ENCODE results near the gene CDCA4. TPM values are rescaled to one million over a fixed set of nuclear protein-coding genes. Genes with fewer than 3 reads are reported as not detected.

CDCA4 gene
- total RNA-seq, 1 experiment from 2014 or later = 24.9 TPM

DNA sequence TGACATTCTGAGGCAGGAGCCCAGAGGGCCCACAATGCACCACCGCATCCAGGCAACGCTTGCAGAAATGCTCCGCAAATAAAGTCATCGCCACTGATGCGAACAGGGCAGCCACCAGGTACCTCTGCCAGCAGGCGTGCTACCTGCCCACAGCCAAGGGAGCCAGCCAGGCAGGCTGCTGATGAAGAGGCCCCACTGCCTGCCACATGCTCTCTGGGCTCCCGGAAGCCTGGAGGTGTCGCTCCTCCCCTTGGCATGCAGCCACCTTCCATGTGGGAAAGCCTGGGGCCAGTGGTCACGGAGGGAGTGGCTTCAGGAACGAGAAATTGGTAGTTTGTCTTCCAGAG lies 29.6 kb upstream of the CDCA4 start:
- CTCF ChIA-PET = no interaction called here
- intact Hi-C loops (cut with micrococcal nuclease; ENCODE audit: unreplicated experiment) = loop anchor here (2.0 kb wide), 1 partner anchor 36 kb away; no protein-coding TSS in a partner anchor
- H3K27me3 ChIP-seq (ENCODE audit: insufficient read depth, low read depth) = no peaks in the 10 kb centered on the region
- H3K4me3 ChIP-seq = no peak overlapping the region
- H2AFZ ChIP-seq = no peak overlapping the region
- no peaks in the 10 kb centered on the region for H3K36me3 ChIP-seq (ENCODE audit: low read depth)
- H3K27ac ChIP-seq = no peak overlapping the region
- H3K79me2 ChIP-seq (ENCODE audit: low read depth) = no peaks in the 10 kb centered on the region
- TF ChIP-seq, protein P1, sequence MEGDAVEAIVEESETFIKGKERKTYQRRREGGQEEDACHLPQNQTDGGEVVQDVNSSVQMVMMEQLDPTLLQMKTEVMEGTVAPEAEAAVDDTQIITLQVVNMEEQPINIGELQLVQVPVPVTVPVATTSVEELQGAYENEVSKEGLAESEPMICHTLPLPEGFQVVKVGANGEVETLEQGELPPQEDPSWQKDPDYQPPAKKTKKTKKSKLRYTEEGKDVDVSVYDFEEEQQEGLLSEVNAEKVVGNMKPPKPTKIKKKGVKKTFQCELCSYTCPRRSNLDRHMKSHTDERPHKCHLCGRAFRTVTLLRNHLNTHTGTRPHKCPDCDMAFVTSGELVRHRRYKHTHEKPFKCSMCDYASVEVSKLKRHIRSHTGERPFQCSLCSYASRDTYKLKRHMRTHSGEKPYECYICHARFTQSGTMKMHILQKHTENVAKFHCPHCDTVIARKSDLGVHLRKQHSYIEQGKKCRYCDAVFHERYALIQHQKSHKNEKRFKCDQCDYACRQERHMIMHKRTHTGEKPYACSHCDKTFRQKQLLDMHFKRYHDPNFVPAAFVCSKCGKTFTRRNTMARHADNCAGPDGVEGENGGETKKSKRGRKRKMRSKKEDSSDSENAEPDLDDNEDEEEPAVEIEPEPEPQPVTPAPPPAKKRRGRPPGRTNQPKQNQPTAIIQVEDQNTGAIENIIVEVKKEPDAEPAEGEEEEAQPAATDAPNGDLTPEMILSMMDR (conservative IDR thresholded peaks at IDR 0.05) = no peak
- TF ChIP-seq EZH2 (IDR thresholded peaks at IDR 0.05; ENCODE audit: low read depth) = no peak
- peaks cover 13% of the 10 kb centered on the region; the same call in 1 of the 2 replicates for H3F3A ChIP-seq (ENCODE audit: insufficient read depth, low read depth)
- POLR2A ChIA-PET (ENCODE audit: unreplicated experiment) = no interaction called here
- H3K4me1 ChIP-seq (replicated peaks; ENCODE audit: insufficient read depth) = peaks cover 18% of the 10 kb centered on the region
- no peaks in the 10 kb centered on the region for H3K9me2 ChIP-seq (ENCODE audit: insufficient read depth)
- H3K9me3 ChIP-seq (ENCODE audit: insufficient read depth, low read depth) = no peaks in the 10 kb centered on the region
- H4K20me1 ChIP-seq (ENCODE audit: insufficient read depth) = no peaks in the 10 kb centered on the region
- H3K4me2 ChIP-seq = no peak overlapping the region
- no TSS peak for BruUV-seq (replicated peaks)
- DNase-seq = peak; percentile 72 to 81

DNA sequence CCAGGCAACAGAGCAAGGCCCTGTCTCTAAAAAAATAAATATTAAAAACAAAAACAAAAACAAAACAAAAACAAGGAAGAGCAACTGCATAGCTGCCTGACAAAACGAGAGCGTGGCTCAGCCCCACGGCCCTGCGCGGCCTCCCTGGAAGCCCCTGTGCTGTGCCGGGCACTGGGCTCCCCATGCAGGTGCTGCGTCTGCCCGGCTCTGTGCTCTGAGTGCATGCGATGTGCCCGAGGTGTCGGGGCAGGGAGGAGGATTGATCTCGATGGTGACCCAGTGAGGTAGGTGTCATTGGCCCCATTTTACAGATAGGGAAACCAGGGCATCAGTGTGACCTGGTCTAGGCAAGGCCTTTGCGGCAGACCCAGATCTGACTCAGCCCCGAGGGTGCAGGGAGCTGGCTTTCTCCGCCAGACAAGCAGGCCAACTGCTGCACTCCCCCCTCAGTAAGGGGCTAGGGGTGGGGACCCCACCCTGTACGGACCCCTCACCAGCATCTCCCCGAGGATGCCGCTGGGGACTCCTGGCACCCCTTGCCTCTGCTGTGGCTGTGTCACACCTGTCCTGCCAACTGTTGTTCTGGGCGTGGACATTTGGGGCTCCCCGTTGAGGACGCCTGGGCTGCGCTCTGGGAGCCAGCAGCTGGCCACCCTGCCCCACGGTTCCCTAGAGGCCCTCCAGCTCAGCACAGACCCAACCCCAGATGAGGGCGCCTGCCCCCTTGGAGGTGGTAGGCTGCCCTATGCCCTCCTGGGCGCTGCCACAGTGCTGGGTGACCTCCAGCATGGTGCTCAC lies 29.1 kb upstream of the CDCA4 start:
- ChIA-PET CTCF (no interaction called here), POLR2A (ENCODE audit: unreplicated experiment) (interaction anchor here (0.6 kb wide), 1 partner anchor 76 kb away, joined by 3 read pairs; no protein-coding TSS in a partner anchor)
- intact Hi-C loops (cut with micrococcal nuclease; ENCODE audit: unreplicated experiment) = loop anchor here (2.0 to 5.0 kb wide), 2 partner anchors 37 to 283 kb away; no protein-coding TSS in a partner anchor
- Histone ChIP-seq H3K4me3 (no peak overlapping the region), H3K4me2 (no peak overlapping the region), H2AFZ (no peak overlapping the region), H3K27ac (no peak overlapping the region), H3K4me1 (replicated peaks; ENCODE audit: insufficient read depth) (peaks cover 18% of the 10 kb centered on the region), H3K79me2 (ENCODE audit: low read depth) (no peaks in the 10 kb centered on the region), H3K9me3 (ENCODE audit: insufficient read depth, low read depth) (no peaks in the 10 kb centered on the region), H3K36me3 (ENCODE audit: low read depth) (no peaks in the 10 kb centered on the region), H4K20me1 (ENCODE audit: insufficient read depth) (no peaks in the 10 kb centered on the region), H3K9me2 (ENCODE audit: insufficient read depth) (no peaks in the 10 kb centered on the region), H3F3A (ENCODE audit: insufficient read depth, low read depth) (peaks cover 13% of the 10 kb centered on the region; the same call in 1 of the 2 replicates), H3K27me3 (ENCODE audit: insufficient read depth, low read depth) (no peaks in the 10 kb centered on the region)
- BruUV-seq (replicated peaks) = no TSS peak
- no peak for DNase-seq
- TF ChIP-seq, protein P1 (conservative IDR thresholded peaks at IDR 0.05) = no peak
- TF ChIP-seq EZH2 (IDR thresholded peaks at IDR 0.05; ENCODE audit: low read depth) = no peak

DNA sequence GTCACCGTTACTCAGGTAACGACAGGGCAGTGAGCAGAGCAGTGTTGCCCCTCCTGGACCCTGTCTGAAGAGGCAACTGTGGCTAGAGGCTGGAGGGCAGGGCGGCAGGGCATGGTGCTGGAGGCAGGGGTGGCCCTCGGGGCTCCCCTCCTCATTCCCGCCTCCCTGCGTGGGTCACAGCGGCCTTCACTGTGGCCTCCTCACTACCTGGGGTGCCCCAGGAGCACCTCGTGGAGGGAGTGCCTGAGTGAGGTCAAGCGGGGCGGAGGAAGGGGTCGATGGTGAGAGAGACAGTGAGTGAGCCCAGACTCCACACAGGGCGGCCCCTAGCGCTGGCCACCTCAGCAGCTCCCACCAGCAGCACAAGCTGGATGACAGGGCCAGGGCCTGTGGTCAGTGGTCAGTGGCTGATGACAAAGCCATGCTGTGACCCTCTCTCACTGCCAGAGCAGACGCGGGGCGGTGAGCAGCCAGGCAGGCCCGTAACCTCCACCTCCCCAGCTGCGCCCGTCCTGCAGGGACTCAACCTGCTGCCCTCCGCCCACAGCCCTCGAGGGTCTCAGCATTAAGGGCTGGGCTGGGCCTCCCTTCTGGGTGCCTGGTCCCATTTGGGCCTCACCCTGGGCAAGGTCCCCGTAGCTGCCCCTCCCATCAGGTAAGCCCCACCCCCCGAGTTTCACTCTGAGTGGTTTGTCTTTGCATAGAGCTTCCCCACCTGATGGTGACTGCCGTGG lies 26.6 kb upstream of the CDCA4 start:
- no peaks in the 10 kb centered on the region for H3K79me2 ChIP-seq (ENCODE audit: low read depth)
- POLR2A ChIA-PET (ENCODE audit: unreplicated experiment) = no interaction called here

More for the DNA sequence above, 26.6 kb upstream of the CDCA4 start:
- Histone ChIP-seq H3K36me3 (ENCODE audit: low read depth) (no peaks in the 10 kb centered on the region), H3K4me3 (no peak overlapping the region), H3K4me1 (replicated peaks; ENCODE audit: insufficient read depth) (peaks cover 18% of the 10 kb centered on the region), H3K4me2 (no peak overlapping the region), H3K9me2 (ENCODE audit: insufficient read depth) (no peaks in the 10 kb centered on the region), H3K27me3 (ENCODE audit: insufficient read depth, low read depth) (no peaks in the 10 kb centered on the region), H4K20me1 (ENCODE audit: insufficient read depth) (no peaks in the 10 kb centered on the region), H3F3A (ENCODE audit: insufficient read depth, low read depth) (peaks cover 15% of the 10 kb centered on the region; the same call in 1 of the 2 replicates), H2AFZ (no peak overlapping the region), H3K9me3 (ENCODE audit: insufficient read depth, low read depth) (no peaks in the 10 kb centered on the region), H3K27ac (no peak overlapping the region)
- CTCF ChIA-PET = no interaction called here
- DNase-seq = no peak
- TF ChIP-seq, protein P1 (conservative IDR thresholded peaks at IDR 0.05) = no peak
- no TSS peak for BruUV-seq (replicated peaks)
- intact Hi-C loops (cut with micrococcal nuclease; ENCODE audit: unreplicated experiment) = loop anchor here (5.0 kb wide), 1 partner anchor 280 kb away; no protein-coding TSS in a partner anchor
